Measurements from ENCODE around the gene EIF5B. TPM values are rescaled to one million over a fixed set of nuclear protein-coding genes. Genes with fewer than 3 reads are reported as not detected.
"Not testable (repeated sequence)": the region's sequence is repeated elsewhere in the genome, so short reads cannot be mapped to it uniquely, and the experiment has no call there.

The EIF5B gene
- total and polyA plus RNA-seq, 2 donors (not counting 1 experiment from before 2014, with no cell fraction given), result 4.5 to 32.8 TPM

DNA sequence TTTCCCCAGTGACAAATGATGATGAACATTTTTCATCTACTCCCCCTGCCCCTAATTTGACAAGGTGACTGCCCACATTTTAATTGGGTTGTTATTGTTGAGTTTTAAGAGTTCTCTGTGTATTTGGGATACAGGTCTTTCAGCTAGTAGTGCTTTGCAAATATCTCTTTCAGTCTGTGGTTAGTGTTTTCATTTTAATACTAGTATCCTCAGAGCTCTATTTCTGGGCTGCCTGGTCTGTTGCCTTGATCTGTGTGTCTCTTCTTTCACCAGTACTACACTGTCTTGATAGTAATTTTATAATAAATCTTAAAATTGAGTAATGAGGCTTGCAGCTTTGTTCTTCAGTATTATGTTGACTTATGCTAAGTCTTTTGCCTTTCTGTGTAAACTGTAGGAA lies 19.7 kb downstream of the EIF5B start:
- Mint-ChIP-seq H3K4me3 (no peak overlapping the region), H3K9me3 (ENCODE audit: insufficient read depth) (no peaks in the 10 kb centered on the region), H3K27ac (no peak overlapping the region), H3K4me1 (peaks cover 34% of the 10 kb centered on the region), H3K27me3 (no peaks in the 10 kb centered on the region)
- Histone ChIP-seq H2AFZ (ENCODE audit: insufficient read depth, low read depth, low read length, poor library complexity, severe bottlenecking) (no peak overlapping the region), H3K4me1 (ENCODE audit: control insufficient read depth in 2 of 2, insufficient read depth in 2 of 2, low read length in 2 of 2) (peaks cover 13 to 18% of the 10 kb centered on the region in 2 donors), H3K9ac (ENCODE audit: low read length) (no peak overlapping the region), H3K27ac (ENCODE audit: low read length in 2 of 2) (no peak overlapping the region), H3K27me3 (replicated peaks in 1 of 4; ENCODE audit: control extremely low read depth in 1 of 4, control insufficient read depth in 3 of 4, insufficient read depth in 4 of 4, low read length in 3 of 4) (no peaks in the 10 kb centered on the region), H3K36me3 (replicated peaks in 1 of 2; ENCODE audit: control extremely low read depth in 1 of 2, control insufficient read depth in 1 of 2, extremely low read depth in 1 of 2, insufficient read depth in 2 of 2, low read length in 1 of 2) (peaks cover 6 to 10% of the 10 kb centered on the region in 2 experiments), H3K4me3 (ENCODE audit: control extremely low read depth in 1 of 5, extremely low read depth in 1 of 5, insufficient read depth in 1 of 5, low read depth in 2 of 5, low read length in 4 of 5) (no peak overlapping the region), H3K9me3 (ENCODE audit: control extremely low read depth in 1 of 3, control insufficient read depth in 2 of 3, insufficient read depth in 1 of 3, low read length in 2 of 3) (no peaks in the 10 kb centered on the region), H3K79me2 (ENCODE audit: control insufficient read depth, insufficient read depth, low read length) (peaks cover 76% of the 10 kb centered on the region), H3K4me2 (replicated peaks; ENCODE audit: low read depth, low read length, poor library complexity, severe bottlenecking) (no peak overlapping the region), H4K20me1 (ENCODE audit: control insufficient read depth, insufficient read depth, low read length, poor library complexity, severe bottlenecking) (peaks cover 38% of the 10 kb centered on the region)
- intact Hi-C loops (cut with micrococcal nuclease), result no loop called here
- ChIA-PET POLR2A (interaction anchor here (0.5 kb wide), 1 partner anchor 126 kb away, joined by 4 read pairs; no protein-coding TSS in a partner anchor), CTCF (no interaction called here)
- TF ChIP-seq, protein P1, sequence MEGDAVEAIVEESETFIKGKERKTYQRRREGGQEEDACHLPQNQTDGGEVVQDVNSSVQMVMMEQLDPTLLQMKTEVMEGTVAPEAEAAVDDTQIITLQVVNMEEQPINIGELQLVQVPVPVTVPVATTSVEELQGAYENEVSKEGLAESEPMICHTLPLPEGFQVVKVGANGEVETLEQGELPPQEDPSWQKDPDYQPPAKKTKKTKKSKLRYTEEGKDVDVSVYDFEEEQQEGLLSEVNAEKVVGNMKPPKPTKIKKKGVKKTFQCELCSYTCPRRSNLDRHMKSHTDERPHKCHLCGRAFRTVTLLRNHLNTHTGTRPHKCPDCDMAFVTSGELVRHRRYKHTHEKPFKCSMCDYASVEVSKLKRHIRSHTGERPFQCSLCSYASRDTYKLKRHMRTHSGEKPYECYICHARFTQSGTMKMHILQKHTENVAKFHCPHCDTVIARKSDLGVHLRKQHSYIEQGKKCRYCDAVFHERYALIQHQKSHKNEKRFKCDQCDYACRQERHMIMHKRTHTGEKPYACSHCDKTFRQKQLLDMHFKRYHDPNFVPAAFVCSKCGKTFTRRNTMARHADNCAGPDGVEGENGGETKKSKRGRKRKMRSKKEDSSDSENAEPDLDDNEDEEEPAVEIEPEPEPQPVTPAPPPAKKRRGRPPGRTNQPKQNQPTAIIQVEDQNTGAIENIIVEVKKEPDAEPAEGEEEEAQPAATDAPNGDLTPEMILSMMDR (IDR thresholded peaks at IDR 0.05), result no peak
- no peak for TF ChIP-seq EZH2 (IDR thresholded peaks at IDR 0.05; ENCODE audit: borderline replicate concordance, insufficient read depth, low read depth, low read length, poor library complexity, severe bottlenecking)
- ATAC-seq (ENCODE audit: low read depth), result no peak
- no peak for DNase-seq

DNA sequence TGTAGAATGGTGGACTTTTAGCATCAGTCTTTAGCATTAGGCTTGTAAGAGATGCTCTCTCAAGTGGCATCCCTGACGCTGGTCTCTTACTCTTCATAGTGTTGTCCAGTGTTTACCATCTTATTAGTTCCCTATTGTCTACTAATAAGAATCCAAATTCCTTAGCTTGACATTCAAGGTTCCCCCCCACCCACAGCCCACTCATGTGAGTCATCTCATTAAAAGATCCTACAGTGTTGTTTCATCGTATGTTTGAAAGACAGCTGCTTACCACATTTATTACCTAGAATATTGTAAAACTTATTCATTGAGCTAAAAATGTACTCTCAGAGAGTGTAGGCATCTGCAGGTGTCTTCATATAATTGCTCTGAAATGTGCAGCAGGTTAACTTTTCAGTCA lies 28.5 kb downstream of the EIF5B start:
- no peak overlapping the region for H3K4me2 ChIP-seq (replicated peaks; ENCODE audit: low read depth, low read length, poor library complexity, severe bottlenecking)
- intact Hi-C loops (cut with micrococcal nuclease), result no loop called here
- Mint-ChIP-seq H3K27me3 (no peaks in the 10 kb centered on the region), H3K9me3 (ENCODE audit: insufficient read depth) (no peaks in the 10 kb centered on the region), H3K27ac (no peak overlapping the region), H3K4me3 (no peak overlapping the region), H3K4me1 (no peaks in the 10 kb centered on the region)
- H3K27me3 ChIP-seq (replicated peaks in 1 of 4; ENCODE audit: control extremely low read depth in 1 of 4, control insufficient read depth in 3 of 4, insufficient read depth in 4 of 4, low read length in 3 of 4), result no peaks in the 10 kb centered on the region
- no peak overlapping the region for H3K9ac ChIP-seq (ENCODE audit: low read length)
- H3K4me1 ChIP-seq (ENCODE audit: control insufficient read depth in 2 of 2, insufficient read depth in 2 of 2, low read length in 2 of 2), result no peaks in the 10 kb centered on the region
- WGBS (ENCODE audit: insufficient coverage), result no CpG with 5 or more reads among the region's 2 CpGs
- H2AFZ ChIP-seq (ENCODE audit: insufficient read depth, low read depth, low read length, poor library complexity, severe bottlenecking), result no peak overlapping the region
- ATAC-seq (ENCODE audit: low read depth) (no peak), DNase-seq (no peak)
- H3K79me2 ChIP-seq (ENCODE audit: control insufficient read depth, insufficient read depth, low read length), result peaks cover 5% of the 10 kb centered on the region
- H3K36me3 ChIP-seq (replicated peaks in 1 of 2; ENCODE audit: control extremely low read depth in 1 of 2, control insufficient read depth in 1 of 2, extremely low read depth in 1 of 2, insufficient read depth in 2 of 2, low read length in 1 of 2), result peaks cover 22 to 73% of the 10 kb centered on the region in 2 experiments
- POLR2A ChIA-PET, result interaction anchor here (0.6 to 0.7 kb wide), 2 partner anchors 30 to 78 kb away, joined by 3 to 4 read pairs; partner anchors contain the start of gene TXNDC9
- CTCF ChIA-PET, result no interaction called here
- TF ChIP-seq, protein P1 (IDR thresholded peaks at IDR 0.05), result no peak
- TF ChIP-seq EZH2 (IDR thresholded peaks at IDR 0.05; ENCODE audit: borderline replicate concordance, insufficient read depth, low read depth, low read length, poor library complexity, severe bottlenecking), result no peak
- H3K4me3 ChIP-seq (ENCODE audit: control extremely low read depth in 1 of 5, extremely low read depth in 1 of 5, insufficient read depth in 1 of 5, low read depth in 2 of 5, low read length in 4 of 5), result no peak overlapping the region
- H4K20me1 ChIP-seq (ENCODE audit: control insufficient read depth, insufficient read depth, low read length, poor library complexity, severe bottlenecking), result no peaks in the 10 kb centered on the region
- no peaks in the 10 kb centered on the region for H3K9me3 ChIP-seq (ENCODE audit: control extremely low read depth in 1 of 3, control insufficient read depth in 2 of 3, insufficient read depth in 1 of 3, low read length in 2 of 3)
- no peak overlapping the region for H3K27ac ChIP-seq (ENCODE audit: low read length in 2 of 2)

- H3K4me3 ChIP-seq (ENCODE audit: control extremely low read depth in 1 of 5, extremely low read depth in 1 of 5, insufficient read depth in 1 of 5, low read depth in 2 of 5, low read length in 4 of 5); H3K4me3 Mint-ChIP-seq; H3K27ac Mint-ChIP-seq; intact Hi-C loops (cut with micrococcal nuclease); POLR2A ChIA-PET; H3K27ac ChIP-seq (ENCODE audit: low read length in 2 of 2); H3K9ac ChIP-seq (ENCODE audit: low read length); H3K4me1 Mint-ChIP-seq; CTCF ChIA-PET; H3K4me1 ChIP-seq (ENCODE audit: control insufficient read depth in 2 of 2, insufficient read depth in 2 of 2, low read length in 2 of 2); H3K9me3 ChIP-seq (ENCODE audit: control extremely low read depth in 1 of 3, control insufficient read depth in 2 of 3, insufficient read depth in 1 of 3, low read length in 2 of 3); H4K20me1 ChIP-seq (ENCODE audit: control insufficient read depth, insufficient read depth, low read length, poor library complexity, severe bottlenecking); H3K4me2 ChIP-seq (replicated peaks; ENCODE audit: low read depth, low read length, poor library complexity, severe bottlenecking); ATAC-seq (ENCODE audit: low read depth); H3K27me3 Mint-ChIP-seq; H3K79me2 ChIP-seq (ENCODE audit: control insufficient read depth, insufficient read depth, low read length); H3K9me3 Mint-ChIP-seq (ENCODE audit: insufficient read depth); DNase-seq; H3K27me3 ChIP-seq (replicated peaks in 1 of 4; ENCODE audit: control extremely low read depth in 1 of 4, control insufficient read depth in 3 of 4, insufficient read depth in 4 of 4, low read length in 3 of 4); H2AFZ ChIP-seq (ENCODE audit: insufficient read depth, low read depth, low read length, poor library complexity, severe bottlenecking): not testable (repeated sequence)
- peaks cover 18 to 74% of the 10 kb centered on the region in 2 experiments for H3K36me3 ChIP-seq (replicated peaks in 1 of 2; ENCODE audit: control extremely low read depth in 1 of 2, control insufficient read depth in 1 of 2, extremely low read depth in 1 of 2, insufficient read depth in 2 of 2, low read length in 1 of 2)
- 100% methylated on average over 4 of the region's 5 CpGs for WGBS (ENCODE audit: insufficient coverage)
Measured at GRCh38 chr2:99368854-99369253, 31.7 kb downstream of the EIF5B start.

Measured in B cell (primary cell).